ENCODE data around the gene SLC34A3.

GRCh38 chr9:137226338-137227053, 4.2 kb upstream of the SLC34A3 start:
- TF ChIP-seq CTCF (IDR thresholded peaks at IDR 0.05) = no peak
- no peak for TF ChIP-seq EP300 (IDR thresholded peaks at IDR 0.05; ENCODE audit: low read depth)
- no peak for TF ChIP-seq POLR2AphosphoS5 (IDR thresholded peaks at IDR 0.05)
